Neural progenitor cell (in vitro differentiated cells): Measurements from ENCODE around the gene SEPTIN6.
A peak's percentile ranks its signal among the peaks of the same experiment; 100 is the strongest.

Source experiments
- EZH2 ChIP-seq: fragments of 200-600 bp; sonication (generic); IDR thresholded peaks from 2 replicates; pipeline ENCODE4 v1.6.1; 2017; ENCODE audit warnings: antibody characterized with exemption, mild to moderate bottlenecking, moderate library complexity
- TF ChIP-seq, protein P1 (sequence below): fragments of 200-600 bp; sonication (generic); IDR thresholded peaks from 2 replicates; pipeline ENCODE4 v1.5.1; 2017; ENCODE audit warnings: antibody characterized with exemption, mild to moderate bottlenecking

DNA sequence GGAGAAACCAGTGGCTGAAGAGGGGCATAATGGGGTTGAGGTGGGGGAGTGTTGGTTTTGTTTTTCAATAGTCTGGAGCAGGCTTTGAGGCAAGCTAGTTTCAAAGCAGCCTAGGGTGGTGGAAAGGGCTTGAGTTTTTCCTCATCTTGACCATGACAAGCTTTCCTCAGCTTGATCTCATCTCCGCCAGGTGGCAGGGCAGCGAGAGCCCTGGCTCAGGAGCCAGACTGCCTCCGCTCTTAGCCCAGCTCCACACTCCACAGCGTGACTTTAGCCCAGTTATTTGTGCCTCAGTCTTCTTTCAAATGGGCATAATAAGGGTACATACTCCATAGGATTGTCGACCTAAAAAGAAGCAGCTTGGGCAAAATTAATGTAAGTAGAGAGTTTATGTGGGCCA lies 35.5 kb upstream of the SEPTIN6 start:
- TF ChIP-seq, protein P1, sequence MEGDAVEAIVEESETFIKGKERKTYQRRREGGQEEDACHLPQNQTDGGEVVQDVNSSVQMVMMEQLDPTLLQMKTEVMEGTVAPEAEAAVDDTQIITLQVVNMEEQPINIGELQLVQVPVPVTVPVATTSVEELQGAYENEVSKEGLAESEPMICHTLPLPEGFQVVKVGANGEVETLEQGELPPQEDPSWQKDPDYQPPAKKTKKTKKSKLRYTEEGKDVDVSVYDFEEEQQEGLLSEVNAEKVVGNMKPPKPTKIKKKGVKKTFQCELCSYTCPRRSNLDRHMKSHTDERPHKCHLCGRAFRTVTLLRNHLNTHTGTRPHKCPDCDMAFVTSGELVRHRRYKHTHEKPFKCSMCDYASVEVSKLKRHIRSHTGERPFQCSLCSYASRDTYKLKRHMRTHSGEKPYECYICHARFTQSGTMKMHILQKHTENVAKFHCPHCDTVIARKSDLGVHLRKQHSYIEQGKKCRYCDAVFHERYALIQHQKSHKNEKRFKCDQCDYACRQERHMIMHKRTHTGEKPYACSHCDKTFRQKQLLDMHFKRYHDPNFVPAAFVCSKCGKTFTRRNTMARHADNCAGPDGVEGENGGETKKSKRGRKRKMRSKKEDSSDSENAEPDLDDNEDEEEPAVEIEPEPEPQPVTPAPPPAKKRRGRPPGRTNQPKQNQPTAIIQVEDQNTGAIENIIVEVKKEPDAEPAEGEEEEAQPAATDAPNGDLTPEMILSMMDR = peak; percentile 26
- no peak for TF ChIP-seq EZH2
